Activated naive CD4-positive, alpha-beta T cell treated with anti-CD3 and anti-CD28 coated beads, Interleukin-2, amount 50 U/mL, for 72 hours (primary cell): ENCODE results near the gene LYRM7. TPM values are rescaled to one million over a fixed set of nuclear protein-coding genes. Genes with fewer than 3 reads are reported as not detected.

Experiments
- ATAC-seq, 2 donors: fragments of 150-1000 bp; cut with Tn5 transposase; 2 replicates each; pipeline ENCODE4 v1.10.0; 2021; ENCODE audit warnings: mild to moderate bottlenecking in 2 of 2, moderate library complexity in 2 of 2
- DNase-seq, 2 donors: peaks; one replicate each; pipeline ENCODE4 v3.0.0; 2021 to 2022; ENCODE audit warnings: low spot score in 2 of 2
- H3K27ac Mint-ChIP-seq, 2 donors: one replicate each; pipeline ENCODE4 v1.8.0; 2022; ENCODE audit warnings: mild to moderate bottlenecking in 2 of 2, mixed read lengths in 2 of 2
- H3K36me3 Mint-ChIP-seq, 2 donors: one replicate each; pipeline ENCODE4 v1.8.0; 2022; ENCODE audit warnings: mixed read lengths in 2 of 2
- H3K9me3 Mint-ChIP-seq, 2 donors: one replicate each; pipeline ENCODE4 v1.8.0; 2022; ENCODE audit warnings: mixed read lengths in 2 of 2
- total RNA-seq, 2 donors: library from RNA; stranded (reverse); gene quantifications; one replicate each; pipeline ENCODE4 v1.2.3, GENCODE V29; 2022

LYRM7 gene
- total RNA-seq, 2 donors from 2014 or later, result 11.3 to 17.7 TPM

GRCh38 chr5:131204964-131205363 lies 34.2 kb downstream of the LYRM7 start:
- DNase-seq (no peak), ATAC-seq (no peak)
- Mint-ChIP-seq H3K27ac (no peak overlapping the region), H3K9me3 (peaks cover 0 to 4% of the 10 kb centered on the region in 2 donors), H3K36me3 (peaks cover 0 to 5% of the 10 kb centered on the region in 2 donors)

- H3K9me3 Mint-ChIP-seq, result peaks cover 0 to 4% of the 10 kb centered on the region in 2 donors
- no peaks in the 10 kb centered on the region for H3K36me3 Mint-ChIP-seq
- ATAC-seq, result no peak
- H3K27ac Mint-ChIP-seq, result no peak overlapping the region
- no peak for DNase-seq
These were observed 35.3 kb downstream of the LYRM7 start for GRCh38 chr5:131206061-131206460.

GRCh38 chr5:131206772-131207171 lies 36.0 kb downstream of the LYRM7 start:
- ATAC-seq (no peak), DNase-seq (no peak)
- H3K27ac Mint-ChIP-seq, result peak overlapping the region in 1 of 2 donors; percentile 11
- H3K9me3 Mint-ChIP-seq, result peaks cover 0 to 4% of the 10 kb centered on the region in 2 donors
- H3K36me3 Mint-ChIP-seq, result no peaks in the 10 kb centered on the region

- peaks cover 0 to 6% of the 10 kb centered on the region in 2 donors for H3K36me3 Mint-ChIP-seq
- H3K27ac Mint-ChIP-seq, result peak overlapping the region; percentile 89 to 96
- H3K9me3 Mint-ChIP-seq, result peaks cover 0 to 9% of the 10 kb centered on the region in 2 donors
- no peak for DNase-seq
- no peak for ATAC-seq
These were observed 38.4 kb downstream of the LYRM7 start for GRCh38 chr5:131209175-131209505.

GRCh38 chr5:131209506-131210150 lies 38.9 kb downstream of the LYRM7 start:
- Mint-ChIP-seq H3K27ac (peak overlapping the region; percentile 89 to 96), H3K36me3 (peaks cover 0 to 6% of the 10 kb centered on the region in 2 donors), H3K9me3 (peaks cover 0 to 9% of the 10 kb centered on the region in 2 donors)
- DNase-seq (peak in 1 of 2 donors; percentile 47), ATAC-seq (peak; percentile 92 to 97)

- ATAC-seq, result no peak
- Mint-ChIP-seq H3K27ac (peak overlapping the region; percentile 89 to 96), H3K9me3 (peaks cover 0 to 9% of the 10 kb centered on the region in 2 donors), H3K36me3 (peaks cover 0 to 6% of the 10 kb centered on the region in 2 donors)
- no peak for DNase-seq
These were observed 39.4 kb downstream of the LYRM7 start for GRCh38 chr5:131210151-131210510.

- no peak overlapping the region for H3K27ac Mint-ChIP-seq
- ATAC-seq, result no peak
- no peak for DNase-seq
These were observed 40.9 kb downstream of the LYRM7 start for GRCh38 chr5:131211669-131212068.

GRCh38 chr5:131212471-131213021 lies 41.8 kb downstream of the LYRM7 start:
- Mint-ChIP-seq H3K36me3 (peaks cover 0 to 11% of the 10 kb centered on the region in 2 donors), H3K27ac (peak overlapping the region in 1 of 2 donors; percentile 62), H3K9me3 (peaks cover 0 to 4% of the 10 kb centered on the region in 2 donors)
- ATAC-seq, result no peak
- no peak for DNase-seq

More at GRCh38 chr5:131211669-131212068, 40.9 kb downstream of the LYRM7 start:
- H3K36me3 Mint-ChIP-seq, result peaks cover 0 to 6% of the 10 kb centered on the region in 2 donors
- peaks cover 0 to 4% of the 10 kb centered on the region in 2 donors for H3K9me3 Mint-ChIP-seq

GRCh38 chr5:131214609-131215227 lies 44.0 kb downstream of the LYRM7 start:
- peaks cover 0 to 15% of the 10 kb centered on the region in 2 donors for H3K36me3 Mint-ChIP-seq
- DNase-seq, result no peak
- peaks cover 0 to 4% of the 10 kb centered on the region in 2 donors for H3K9me3 Mint-ChIP-seq
- H3K27ac Mint-ChIP-seq, result peak overlapping the region in 1 of 2 donors; percentile 65
- no peak for ATAC-seq

GRCh38 chr5:131217791-131218190 lies 47.0 kb downstream of the LYRM7 start:
- H3K9me3 Mint-ChIP-seq, result no peaks in the 10 kb centered on the region
- no peak overlapping the region for H3K27ac Mint-ChIP-seq
- DNase-seq, result no peak
- peaks cover 0 to 10% of the 10 kb centered on the region in 2 donors for H3K36me3 Mint-ChIP-seq
- no peak for ATAC-seq

- ATAC-seq (peak in 1 of 2 donors; percentile 59), DNase-seq (no peak)
- H3K36me3 Mint-ChIP-seq, result peaks cover 0 to 9% of the 10 kb centered on the region in 2 donors
- peak overlapping the region in 1 of 2 donors; percentile 30 for H3K27ac Mint-ChIP-seq
- H3K9me3 Mint-ChIP-seq, result no peaks in the 10 kb centered on the region
These were observed 47.6 kb downstream of the LYRM7 start for GRCh38 chr5:131218392-131218791.

- Mint-ChIP-seq H3K9me3 (no peaks in the 10 kb centered on the region), H3K27ac (no peak overlapping the region), H3K36me3 (peaks cover 0 to 9% of the 10 kb centered on the region in 2 donors)
- ATAC-seq (no peak), DNase-seq (no peak)
These were observed 49.8 kb downstream of the LYRM7 start for GRCh38 chr5:131220566-131220965.

GRCh38 chr5:131221008-131221703 lies 50.4 kb downstream of the LYRM7 start:
- Mint-ChIP-seq H3K27ac (no peak overlapping the region), H3K9me3 (no peaks in the 10 kb centered on the region), H3K36me3 (peaks cover 0 to 9% of the 10 kb centered on the region in 2 donors)
- DNase-seq, result no peak
- ATAC-seq, result no peak

GRCh38 chr5:131221888-131222287 lies 51.1 kb downstream of the LYRM7 start:
- Mint-ChIP-seq H3K27ac (no peak overlapping the region), H3K36me3 (peaks cover 0 to 9% of the 10 kb centered on the region in 2 donors)
- no peak for DNase-seq

GRCh38 chr5:131222731-131223130 lies 52.0 kb downstream of the LYRM7 start:
- H3K36me3 Mint-ChIP-seq, result peaks cover 0 to 3% of the 10 kb centered on the region in 2 donors
- DNase-seq (no peak), ATAC-seq (no peak)
- no peaks in the 10 kb centered on the region for H3K9me3 Mint-ChIP-seq
- H3K27ac Mint-ChIP-seq, result no peak overlapping the region

More at GRCh38 chr5:131221888-131222287, 51.1 kb downstream of the LYRM7 start:
- no peaks in the 10 kb centered on the region for H3K9me3 Mint-ChIP-seq
- ATAC-seq, result no peak

- Mint-ChIP-seq H3K27ac (no peak overlapping the region), H3K9me3 (no peaks in the 10 kb centered on the region), H3K36me3 (no peaks in the 10 kb centered on the region)
- ATAC-seq (no peak), DNase-seq (no peak)
These were observed 53.1 kb downstream of the LYRM7 start for GRCh38 chr5:131223751-131224386.
